Fibroblast of gingiva (primary cell): ENCODE results near the gene P2RY13.

Experiments used
- DNase-seq: peaks from one replicate; pipeline ENCODE4 v3.0.0-alpha.2; 2011; ENCODE audit warnings: low read depth

Gene P2RY13

DNA sequence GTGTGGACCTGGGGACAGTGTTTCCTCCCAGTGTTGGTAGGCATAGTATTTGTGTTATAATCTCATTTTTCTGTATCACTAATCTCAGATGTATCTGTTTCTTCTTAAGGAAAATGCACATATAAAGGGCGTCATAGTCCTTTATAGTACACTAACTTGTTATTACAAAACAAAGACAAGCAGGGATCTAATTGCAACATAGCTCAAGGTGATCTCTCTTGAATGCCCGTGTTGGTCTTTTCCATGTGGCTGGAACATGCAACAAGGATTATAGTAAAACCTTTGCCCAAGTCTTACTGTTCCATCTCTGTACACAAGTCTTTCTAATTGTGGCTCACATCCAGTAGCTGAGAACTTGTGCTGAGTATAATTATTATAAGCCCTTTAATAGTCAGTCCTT is 9.2 kb downstream of the P2RY13 start:
- no peak for DNase-seq

DNA sequence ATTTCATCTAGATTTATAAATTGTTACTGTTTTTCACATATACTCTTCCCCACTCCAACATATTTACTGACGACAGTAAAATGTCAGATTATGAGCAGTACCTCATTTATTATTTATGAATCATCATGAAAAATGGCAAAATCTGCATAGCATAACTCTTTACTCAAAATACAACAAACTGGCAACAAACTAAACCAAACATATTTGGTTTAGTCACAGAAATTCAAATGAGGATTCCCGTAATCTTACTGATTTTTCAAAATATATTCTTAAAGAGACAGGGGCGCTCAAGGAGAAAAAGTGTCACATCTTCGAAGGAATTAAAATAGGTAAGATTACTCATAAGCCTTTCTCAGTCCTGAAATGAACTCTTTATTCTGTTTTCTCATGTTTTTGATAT is 9.7 kb downstream of the P2RY13 start:
- DNase-seq = peak; percentile 65

DNA sequence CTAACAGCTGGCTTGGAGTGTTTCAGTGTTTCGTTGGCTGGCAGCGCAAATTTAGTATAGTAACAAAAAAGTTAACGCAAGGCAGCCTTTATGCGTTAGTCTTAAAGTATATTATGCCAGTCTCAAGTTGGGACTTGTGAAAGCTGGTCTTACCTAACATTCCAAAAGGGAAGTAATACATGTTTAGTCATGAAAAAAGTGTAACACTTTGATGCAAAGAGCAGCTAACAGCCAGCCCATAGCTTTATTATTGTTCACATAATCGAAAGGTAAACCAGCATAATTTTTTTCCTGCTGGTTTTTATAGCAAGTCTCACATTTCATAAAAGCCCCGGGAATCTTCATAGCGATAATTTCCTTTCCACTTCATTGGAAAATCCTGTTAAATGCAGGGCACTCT is 10.4 kb downstream of the P2RY13 start:
- DNase-seq = peak; percentile 21

DNA sequence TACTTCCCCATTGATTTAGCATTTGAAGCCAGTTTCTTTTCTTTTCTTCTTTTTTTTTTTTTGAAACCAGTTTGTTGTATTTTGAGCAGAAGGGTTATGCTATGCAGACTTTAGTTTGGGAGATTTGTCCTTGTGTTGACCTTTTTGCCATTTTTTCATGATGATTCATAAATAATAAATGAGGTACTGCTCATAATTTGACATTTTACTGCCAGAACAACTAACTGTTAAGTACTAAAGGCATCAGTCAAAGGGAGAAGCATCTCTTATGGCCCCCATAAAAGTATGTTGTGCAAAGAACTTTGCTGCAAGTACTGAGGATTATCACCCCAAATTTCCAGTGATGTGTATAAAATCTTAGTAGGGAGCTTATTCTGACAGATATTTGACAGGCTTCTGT is 11.0 kb downstream of the P2RY13 start:
- peak; percentile 24 for DNase-seq

DNA sequence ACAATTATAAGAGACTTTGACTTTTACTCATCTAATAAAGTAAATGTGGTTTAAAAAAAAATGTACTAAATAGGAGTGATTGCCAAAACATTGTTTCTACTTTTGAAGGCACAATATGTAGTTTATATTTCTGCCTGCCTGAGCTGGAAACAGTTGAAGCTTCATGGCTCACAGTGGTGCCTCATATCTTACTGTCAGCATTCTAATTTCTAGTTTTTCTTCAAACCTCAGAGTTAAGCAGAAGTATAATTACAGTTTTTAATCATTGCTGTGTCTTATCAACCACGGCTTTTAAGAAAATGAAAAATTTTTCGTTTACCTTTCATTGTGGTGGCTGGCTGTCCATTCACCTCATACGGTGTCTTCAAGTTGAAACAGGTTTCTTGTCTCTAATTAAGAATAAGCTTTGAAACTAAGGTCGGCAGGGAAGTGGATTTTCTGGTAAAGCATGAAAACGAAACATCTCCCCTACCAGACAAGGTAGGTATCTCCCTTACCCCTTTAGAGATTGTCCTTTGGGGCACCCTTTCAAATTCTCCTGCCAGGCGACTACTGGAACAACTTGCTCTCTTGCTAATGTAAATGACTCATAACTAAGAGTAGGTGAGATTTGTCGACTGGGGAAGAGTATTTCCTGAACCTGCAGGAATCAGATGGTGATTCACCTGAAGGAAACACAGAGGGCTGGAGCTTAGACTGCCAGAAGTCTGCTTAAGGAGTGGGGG is 12.9 kb downstream of the P2RY13 start, which contains the start of gene GPR87:
TSS of gene GPR87 (minus strand) at position 554 of the 725 bp plus-strand sequence. CDS start 16,720 bp downstream, outside the sequence.
- no peak for DNase-seq

DNA sequence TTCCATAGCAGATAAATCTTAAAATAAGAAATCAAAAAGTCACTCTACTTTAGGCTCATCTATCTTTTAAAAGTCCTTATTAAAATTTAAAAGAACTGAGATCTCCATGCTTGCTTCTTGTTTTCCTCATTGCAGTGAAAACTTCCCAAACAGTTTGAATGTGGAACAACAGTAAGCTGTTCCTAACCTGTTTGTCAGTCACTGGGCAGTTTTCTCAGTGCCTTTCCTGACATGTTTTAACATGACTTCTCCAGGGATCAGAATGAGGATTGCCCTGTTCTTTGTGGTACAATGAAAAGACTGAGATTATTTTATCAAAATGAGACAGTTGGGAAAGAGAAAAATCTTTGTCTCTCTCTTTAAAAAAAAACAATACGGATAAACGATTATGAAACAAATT is 13.5 kb downstream of the P2RY13 start:
- no peak for DNase-seq

DNA sequence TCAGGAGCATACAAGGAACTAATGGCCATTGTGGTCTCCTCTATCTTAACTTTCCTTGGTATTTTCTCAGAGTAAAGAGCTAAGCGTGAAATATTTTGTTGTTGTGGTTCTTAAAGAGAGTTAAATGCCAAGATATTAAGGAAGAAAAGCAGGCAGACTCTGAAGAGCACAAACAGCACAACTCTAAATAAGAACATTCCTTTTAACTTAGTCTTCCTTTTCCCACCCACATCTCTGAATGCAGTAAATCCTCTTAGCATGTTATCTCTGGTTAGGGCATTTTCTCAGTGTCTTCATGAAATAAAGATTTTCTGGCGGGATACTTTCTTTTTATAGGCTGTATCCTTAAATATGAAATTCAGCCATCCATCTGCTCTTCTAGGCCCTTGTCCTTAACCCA is 14.2 kb downstream of the P2RY13 start:
- no peak for DNase-seq

DNA sequence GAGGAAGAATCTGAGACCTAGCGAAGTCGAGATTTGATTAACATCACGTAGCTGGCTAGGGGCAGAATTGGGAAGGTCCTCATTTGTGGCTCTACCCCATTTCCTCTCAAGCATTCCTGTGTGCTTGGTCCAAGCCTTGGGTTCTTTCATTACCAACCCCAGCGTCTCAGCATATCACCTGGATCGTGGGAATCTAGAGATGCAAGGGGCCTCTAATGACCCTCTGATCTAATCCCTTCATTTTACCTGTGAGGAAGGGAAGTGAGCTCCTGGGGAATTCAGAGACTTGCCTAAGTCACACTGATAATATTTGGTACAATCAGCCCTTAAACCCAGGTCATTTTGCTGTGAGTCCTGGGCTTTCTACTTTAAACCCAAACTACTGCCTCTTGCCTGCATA is 14.8 kb downstream of the P2RY13 start:
- no peak for DNase-seq

DNA sequence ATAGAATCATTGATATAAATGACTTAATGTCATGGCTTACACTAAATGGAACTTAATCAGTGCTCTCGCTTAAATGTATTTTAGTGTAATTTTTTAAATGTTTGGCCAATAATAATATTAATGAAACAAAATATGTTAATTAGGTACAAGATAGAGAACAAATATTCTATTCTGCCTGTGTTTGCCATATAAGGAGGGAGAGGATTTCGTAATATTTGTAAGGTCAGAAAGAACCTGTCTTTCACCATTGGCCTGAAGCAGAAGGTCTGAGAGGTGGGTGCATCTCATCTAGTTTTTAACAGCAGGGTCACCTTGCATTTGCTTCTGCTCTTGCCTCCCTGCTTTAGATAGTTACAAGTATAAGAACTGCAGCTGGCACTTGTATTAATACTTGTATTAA is 15.2 kb downstream of the P2RY13 start:
- no peak for DNase-seq

DNA sequence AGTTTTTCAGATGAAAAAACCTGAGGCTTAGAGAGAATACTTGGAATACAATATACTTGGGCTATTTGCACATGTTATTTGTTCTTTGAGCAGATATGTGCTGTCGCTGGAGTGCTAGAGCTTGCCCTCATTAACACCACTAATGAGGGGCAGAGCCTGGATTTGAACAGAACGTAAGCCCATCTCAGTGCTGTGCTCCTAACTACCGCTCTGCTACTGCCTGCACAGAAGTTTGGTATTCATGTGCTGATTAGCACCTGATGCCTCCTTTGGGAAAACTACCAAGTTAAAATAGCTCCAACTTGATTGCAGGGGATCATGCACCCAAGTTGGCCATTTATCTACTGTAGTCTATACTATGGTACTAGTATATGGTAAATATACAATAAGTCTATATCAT is 16.4 kb downstream of the P2RY13 start:
- DNase-seq = no peak

DNA sequence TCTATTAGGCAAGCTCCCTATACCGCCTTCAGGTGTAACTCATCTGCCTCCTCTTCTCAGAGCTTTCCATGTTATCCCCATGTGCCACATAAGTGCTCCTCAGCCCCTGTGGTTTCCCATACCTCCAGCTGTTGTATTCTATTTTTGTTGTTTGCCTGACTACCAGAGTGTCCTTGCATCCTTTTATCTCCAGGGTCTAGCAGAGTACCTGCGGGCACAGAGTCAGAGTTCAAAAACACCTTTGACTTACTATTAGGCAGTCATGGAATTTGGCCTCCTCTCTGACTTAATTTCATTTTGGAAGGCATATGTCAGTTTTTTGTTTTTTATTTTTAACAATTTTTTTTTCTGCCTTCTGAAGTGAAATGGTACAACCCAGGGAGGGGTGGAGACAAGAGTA is 19.8 kb downstream of the P2RY13 start:
- no peak for DNase-seq

DNA sequence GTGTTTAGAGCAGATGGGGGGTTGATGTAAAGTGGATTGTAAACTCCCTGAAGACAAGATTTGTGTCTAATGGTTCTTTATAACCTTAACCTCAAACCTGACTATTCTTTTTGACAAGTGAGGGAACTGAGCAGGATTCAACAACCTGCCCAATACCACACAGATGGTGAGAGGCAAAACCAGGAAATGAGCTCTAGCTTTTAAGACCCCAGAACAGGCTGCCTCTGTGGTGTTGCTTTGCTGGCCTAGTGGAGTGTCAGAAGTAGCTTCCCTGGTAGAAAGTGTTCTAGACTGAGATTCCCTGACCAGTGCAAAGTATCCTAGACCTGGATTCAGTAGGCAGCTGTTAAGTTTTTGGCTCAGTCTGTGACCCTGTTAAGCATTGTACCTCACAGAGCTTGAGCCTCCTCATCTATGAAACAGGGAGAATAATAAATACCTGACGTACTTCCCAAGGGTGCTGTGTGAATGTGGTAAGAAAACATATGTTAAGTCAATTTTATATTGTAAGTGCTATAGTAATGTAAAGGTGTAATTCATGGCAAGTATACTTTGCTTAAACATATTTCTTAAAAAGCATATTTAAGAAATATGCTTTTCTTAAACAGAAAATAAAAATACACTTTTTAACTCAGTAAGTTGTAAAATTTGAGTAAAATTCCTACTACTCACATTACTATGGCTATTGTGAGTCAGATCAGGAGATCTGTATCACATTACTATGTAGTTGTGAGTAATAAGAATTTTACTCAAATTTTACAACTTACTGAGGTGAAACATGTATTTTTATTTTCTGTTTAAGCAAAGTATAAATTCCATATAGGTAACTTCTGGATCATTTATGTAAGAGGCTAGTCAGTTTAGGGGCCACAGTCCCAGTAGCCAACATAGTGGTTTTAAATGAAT is 21.5 kb downstream of the P2RY13 start:
- DNase-seq = no peak

DNA sequence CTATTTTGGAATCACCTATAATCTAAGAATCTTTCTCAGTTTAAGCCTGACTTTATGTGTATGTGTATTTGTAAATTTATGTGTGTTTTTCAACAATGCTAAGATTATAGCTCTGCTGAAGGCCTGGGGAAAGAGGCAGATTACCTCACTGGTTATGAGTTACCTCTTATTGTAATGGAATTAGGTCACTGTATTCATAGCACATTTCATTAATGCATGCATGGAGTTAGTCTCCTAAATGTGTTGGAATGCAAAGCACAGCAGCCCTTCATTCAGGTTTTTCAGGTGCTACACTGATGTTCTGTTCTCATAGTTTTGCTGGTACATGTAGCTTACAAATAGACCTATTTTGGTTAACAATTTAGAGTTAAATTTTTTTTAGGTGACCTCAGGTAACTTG is 22.2 kb downstream of the P2RY13 start:
- DNase-seq = no peak

DNA sequence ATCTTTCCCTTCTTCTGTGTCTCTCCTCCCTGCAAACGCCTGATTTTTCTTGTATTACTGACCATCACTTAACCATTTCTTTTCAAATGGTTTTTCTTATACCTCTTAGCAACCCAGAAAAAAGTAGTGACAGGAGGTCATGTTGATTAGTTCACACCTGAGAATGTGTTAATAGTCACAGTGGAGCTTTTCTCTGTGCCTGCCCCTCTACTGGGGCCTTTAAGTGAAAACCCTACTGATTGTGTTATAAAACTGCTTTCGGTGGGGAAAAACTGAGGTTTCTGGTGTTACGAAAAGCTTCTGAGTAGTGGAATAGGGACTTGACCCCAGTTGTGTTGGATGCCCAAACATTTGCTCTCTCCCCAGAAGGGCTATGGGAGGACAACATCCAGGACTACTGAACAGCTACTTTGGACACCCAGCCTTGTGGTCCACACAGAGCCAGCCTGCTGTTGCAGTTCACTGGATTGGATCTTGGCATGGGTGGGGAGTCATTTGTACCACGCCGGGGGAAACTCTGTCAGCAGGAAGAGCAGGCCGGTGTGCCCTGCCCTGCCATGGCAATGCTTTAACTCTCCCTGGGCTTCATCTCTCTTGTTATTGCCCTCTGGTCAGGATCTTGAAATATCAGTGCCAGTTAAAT is 23.1 kb downstream of the P2RY13 start:
- DNase-seq = no peak

DNA sequence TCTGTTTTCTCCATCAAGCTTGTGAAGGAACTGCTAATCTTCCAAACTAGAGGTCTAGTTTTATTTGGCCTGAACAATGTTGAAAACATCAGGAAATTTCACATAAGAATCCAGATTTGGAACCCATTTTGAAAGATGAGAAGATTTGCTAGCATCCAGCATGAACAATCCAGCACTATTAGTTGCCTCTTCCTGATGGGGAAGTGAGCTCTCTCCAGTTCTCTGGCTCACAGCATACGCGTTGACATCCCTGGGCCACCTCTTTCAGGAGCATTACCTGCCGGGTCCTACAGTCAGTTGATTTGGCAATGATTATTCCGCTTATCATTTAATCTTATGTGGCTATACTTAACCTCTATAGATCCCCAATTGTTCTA is 23.6 kb downstream of the P2RY13 start:
- DNase-seq = peak; percentile 28

DNA sequence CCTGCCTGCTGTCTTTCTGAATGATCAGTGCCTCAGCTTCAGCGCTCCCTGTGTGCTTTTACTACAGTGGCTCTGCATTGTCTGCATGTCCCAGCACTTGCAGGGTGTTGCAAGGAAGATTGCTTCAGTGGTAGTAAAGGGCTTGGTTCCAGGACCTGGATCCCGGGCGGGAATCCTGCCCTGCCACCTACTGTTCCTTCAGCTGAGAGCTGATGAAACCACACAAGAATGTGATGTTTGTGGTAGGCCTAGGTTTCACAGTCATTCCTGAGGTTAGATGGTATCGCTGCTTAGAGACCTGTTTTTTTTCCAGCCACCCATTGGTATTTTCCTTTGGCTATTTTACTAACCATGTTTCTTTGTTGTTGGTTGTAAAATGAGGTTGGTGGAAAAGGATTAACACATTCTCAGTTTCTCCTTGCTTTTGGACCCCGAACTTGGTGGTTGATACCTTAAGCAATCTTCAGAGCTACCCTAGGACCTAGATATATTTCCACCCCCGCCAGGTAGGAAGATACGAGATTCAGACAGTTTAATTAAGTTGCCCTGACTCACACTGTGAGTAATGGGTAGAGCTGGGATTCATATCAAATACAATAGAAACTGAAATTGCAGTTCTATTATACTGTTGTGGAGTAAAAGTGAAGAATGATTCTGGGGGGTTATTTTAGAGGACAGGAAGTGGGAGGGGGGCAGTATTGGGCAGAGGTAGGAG is 24.1 kb downstream of the P2RY13 start:
- DNase-seq = peak; percentile 98

DNA sequence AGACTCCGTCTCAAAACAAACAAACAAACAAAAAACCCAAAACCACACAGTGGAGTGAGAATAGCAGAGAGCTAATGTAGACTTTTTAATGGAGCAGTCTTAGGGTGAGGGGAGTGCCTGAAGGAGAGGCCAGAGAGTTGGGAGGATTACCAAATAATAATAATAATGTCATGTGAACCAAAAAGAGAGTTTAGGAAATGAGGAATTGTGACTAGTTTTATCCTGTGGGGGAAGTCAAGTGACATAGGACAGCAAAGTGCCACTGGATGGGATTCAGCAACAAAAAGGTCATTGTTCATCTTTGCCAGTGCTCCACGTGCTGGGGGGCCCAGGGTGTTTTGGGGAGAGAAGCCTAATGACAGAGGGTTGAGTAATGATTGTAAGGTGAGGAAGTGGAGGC is 25.6 kb downstream of the P2RY13 start:
- DNase-seq = no peak

DNA sequence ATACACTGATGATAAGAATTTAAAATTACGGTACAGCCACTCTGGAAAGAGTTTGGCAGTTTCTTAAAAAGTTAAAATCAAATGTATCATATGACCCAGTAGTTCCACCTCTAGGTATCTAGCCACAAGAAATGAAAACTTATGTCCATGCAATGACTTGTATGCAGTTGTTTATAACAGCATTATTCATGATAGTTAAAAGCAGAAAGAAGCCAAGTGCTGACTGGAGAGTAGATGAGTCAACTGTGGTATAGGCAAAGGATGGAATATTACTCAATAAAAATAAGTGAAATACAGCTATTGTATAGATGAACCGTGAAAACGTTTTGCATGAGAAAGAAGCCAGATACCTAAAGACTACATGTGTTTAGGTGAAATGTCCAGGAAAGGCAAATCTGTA is 27.6 kb downstream of the P2RY13 start:
- peak; percentile 65 for DNase-seq

DNA sequence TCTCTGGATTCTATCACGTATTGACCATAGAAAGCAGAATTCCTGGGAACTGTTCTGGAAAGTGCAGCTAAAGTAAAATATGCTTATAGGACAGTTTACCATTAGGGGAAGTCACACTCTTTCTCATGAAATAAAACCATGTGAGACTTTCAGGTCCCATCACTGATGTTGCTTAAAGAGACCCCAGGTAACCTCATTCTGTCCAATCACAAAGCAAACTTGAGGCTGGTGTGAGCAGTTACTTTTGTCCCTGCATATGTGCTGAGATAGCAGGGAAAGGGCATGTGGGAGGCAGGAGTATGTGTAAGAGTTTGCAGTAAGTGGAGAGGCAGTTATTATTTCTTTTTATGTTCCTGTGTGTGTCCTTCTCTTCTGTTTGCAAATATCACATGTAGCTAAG is 28.8 kb downstream of the P2RY13 start:
- DNase-seq = no peak

DNA sequence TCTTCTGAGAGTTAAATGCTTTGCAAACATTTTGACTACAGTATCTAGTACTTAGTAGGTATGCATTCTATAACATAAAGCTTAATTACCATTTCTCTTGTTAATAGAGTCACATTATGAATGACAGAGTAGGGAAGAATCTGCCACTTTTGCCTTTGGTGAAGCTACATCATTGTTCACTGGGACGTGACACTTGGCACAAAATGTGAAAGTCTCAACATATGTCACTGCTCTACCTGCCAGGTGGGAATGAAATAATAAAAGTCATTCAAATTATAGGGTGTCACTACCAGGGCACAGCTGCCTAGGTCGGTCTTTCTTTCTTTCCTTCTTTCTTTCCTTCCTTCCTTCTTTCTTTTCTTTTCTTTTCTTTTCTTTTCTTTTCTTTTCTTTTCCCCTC is 30.3 kb downstream of the P2RY13 start:
- DNase-seq = no peak

DNA sequence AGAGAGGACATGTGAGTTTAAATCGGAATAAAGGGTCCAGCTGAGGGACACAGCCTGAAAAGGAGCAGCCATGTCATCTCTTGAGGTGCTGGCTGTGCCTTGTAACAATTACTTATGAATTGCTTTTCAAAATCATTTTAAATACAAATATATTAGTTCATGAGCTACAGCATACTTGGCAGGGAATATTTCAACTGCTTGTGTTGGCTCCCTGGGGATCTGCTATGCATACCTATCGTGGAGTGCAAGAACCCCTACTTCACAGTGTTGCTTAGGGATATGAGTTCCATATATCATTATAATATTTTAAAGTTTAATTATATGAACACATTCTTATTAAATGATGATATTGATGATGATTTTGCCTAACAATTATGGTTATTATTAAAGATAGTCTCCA is 31.9 kb downstream of the P2RY13 start:
- DNase-seq = no peak

DNA sequence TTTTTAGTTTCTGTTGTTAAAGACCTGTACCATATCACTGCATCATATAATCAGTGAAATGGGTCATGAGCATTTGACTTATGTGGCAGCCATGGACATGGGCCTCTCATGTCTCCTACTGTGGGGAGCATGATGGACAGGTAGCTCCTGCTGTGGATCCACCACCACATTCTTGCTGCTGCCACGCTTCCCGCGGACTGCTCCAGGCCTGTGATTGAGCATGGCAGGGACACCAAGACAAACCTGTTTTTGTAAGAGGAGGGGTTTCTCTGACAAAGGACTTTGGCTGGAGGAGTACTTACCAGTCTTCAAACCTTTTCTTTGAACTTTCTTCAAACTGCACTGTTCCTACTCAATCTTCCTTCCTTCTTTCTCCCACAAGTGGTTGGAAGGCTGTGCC is 33.1 kb downstream of the P2RY13 start:
- no peak for DNase-seq
